B cell (primary cell): ENCODE results near the gene VSIG10L2. TPM values are rescaled to one million over a fixed set of nuclear protein-coding genes. Genes with fewer than 3 reads are reported as not detected.

Source experiments
- ATAC-seq: fragments of 200-7000 bp; cut with Tn5 transposase; one replicate; pipeline ENCODE4 v1.10.0; 2021; ENCODE audit warnings: low read depth, mild to moderate bottlenecking, moderate number of reproducible peaks, moderate library complexity
- CTCF ChIA-PET: fragments of 350-600 bp; sonication (Branson Sonifier 250); formaldehyde crosslinking; loops from one replicate; lab custom pipeline; 2021; ENCODE audit warnings: antibody characterized with exemption, inconsistent platforms; lab: Charles Lee
- POLR2A ChIA-PET: fragments of 350-600 bp; sonication (Branson Sonifier 250); formaldehyde crosslinking; loops from one replicate; lab custom pipeline; 2021; ENCODE audit warnings: antibody characterized with exemption; lab: Charles Lee
- DNase-seq: peaks from one replicate; pipeline ENCODE4 v3.0.0; 2013
- H2AFZ ChIP-seq: 2 replicates; pipeline ENCODE4 v1.6.1; 2012; ENCODE audit warnings: mild to moderate bottlenecking, low read depth, low read length; ENCODE audit not compliant: insufficient read depth, poor library complexity, severe bottlenecking
- H3K27ac ChIP-seq, 2 donors: 1 replicate in 1 of 2; 2 replicates in 1 of 2; pipeline ENCODE4 v1.5.1; 2012 to 2013; ENCODE audit warnings: low read length in 2 of 2, mild to moderate bottlenecking in 2 of 2, moderate library complexity in 1 of 2
- H3K27me3 ChIP-seq, 4 experiments: fragments of 200-600 bp in 1 of 4; sonication (generic) in 1 of 4; replicated peaks in 1 of 4; 1 replicate in 2 of 4; 2 replicates in 2 of 4; pipeline versions ENCODE4 v1.6.1 to v1.7.0; 2013 to 2016; ENCODE audit warnings: low read length in 3 of 4, mild to moderate bottlenecking in 2 of 4, mixed read lengths in 1 of 4, moderate library complexity in 1 of 4; ENCODE audit not compliant: insufficient read depth in 4 of 4, control insufficient read depth in 3 of 4; ENCODE audit errors: control extremely low read depth in 1 of 4
- H3K36me3 ChIP-seq, 2 experiments: replicated peaks in 1 of 2; 1 replicate in 1 of 2; 2 replicates in 1 of 2; pipeline versions ENCODE4 v1.6.1 to v1.7.1; 2013; ENCODE audit warnings: low read length in 1 of 2; ENCODE audit not compliant: insufficient read depth in 2 of 2, control insufficient read depth in 1 of 2; ENCODE audit errors: control extremely low read depth in 1 of 2, extremely low read depth in 1 of 2
- H3K4me1 ChIP-seq, 2 donors: fragments of 200-600 bp in 1 of 2; sonication (generic) in 1 of 2; 1 replicate in 1 of 2; 2 replicates in 1 of 2; pipeline versions ENCODE4 v1.5.1 to v1.6.1; 2013 to 2017; ENCODE audit warnings: low read length in 2 of 2; ENCODE audit not compliant: control insufficient read depth in 2 of 2, insufficient read depth in 2 of 2
- H3K4me2 ChIP-seq: replicated peaks from 2 replicates; pipeline ENCODE3; 2012; ENCODE audit warnings: mild to moderate bottlenecking, low read depth, low read length; ENCODE audit not compliant: poor library complexity, severe bottlenecking
- H3K4me3 ChIP-seq, 5 experiments: fragments of 200-600 bp in 1 of 5; sonication (generic) in 1 of 5; 1 replicate in 3 of 5; 2 replicates in 2 of 5; pipeline versions ENCODE4 v1.5.1 to v1.7.0; 2011 to 2016; ENCODE audit warnings: low read length in 4 of 5, mild to moderate bottlenecking in 4 of 5, low read depth in 2 of 5, control low read depth in 1 of 5, moderate library complexity in 1 of 5; ENCODE audit not compliant: insufficient read depth in 1 of 5; ENCODE audit errors: control extremely low read depth in 1 of 5, extremely low read depth in 1 of 5
- H3K79me2 ChIP-seq: fragments of 200-600 bp; sonication (generic); one replicate; pipeline ENCODE4 v1.6.0; 2016; ENCODE audit warnings: low read length; ENCODE audit not compliant: control insufficient read depth, insufficient read depth
- H3K9ac ChIP-seq: fragments of 200-600 bp; sonication (generic); 2 replicates; pipeline ENCODE4 v1.6.1; 2017; ENCODE audit warnings: mild to moderate bottlenecking, low read length, moderate library complexity
- H3K9me3 ChIP-seq, 3 donors: one replicate each; pipeline versions ENCODE4 v1.6.1 to v1.7.1; 2013; ENCODE audit warnings: low read length in 2 of 3; ENCODE audit not compliant: control insufficient read depth in 2 of 3, insufficient read depth in 1 of 3; ENCODE audit errors: control extremely low read depth in 1 of 3
- H4K20me1 ChIP-seq: 2 replicates; pipeline ENCODE4 v1.6.0; 2012; ENCODE audit warnings: mild to moderate bottlenecking, low read length; ENCODE audit not compliant: insufficient read depth, control insufficient read depth, poor library complexity, severe bottlenecking
- H3K27ac Mint-ChIP-seq: one replicate; pipeline ENCODE4 v1.8.0; 2021; ENCODE audit warnings: mixed read lengths
- H3K27me3 Mint-ChIP-seq: one replicate; pipeline ENCODE4 v1.8.0; 2021; ENCODE audit warnings: mixed read lengths
- H3K4me1 Mint-ChIP-seq: one replicate; pipeline ENCODE4 v1.8.0; 2021; ENCODE audit warnings: mixed read lengths
- H3K4me3 Mint-ChIP-seq: one replicate; pipeline ENCODE4 v1.8.0; 2021; ENCODE audit warnings: mixed read lengths
- H3K9me3 Mint-ChIP-seq: one replicate; pipeline ENCODE4 v1.8.0; 2022; ENCODE audit warnings: mixed read lengths; ENCODE audit not compliant: insufficient read depth
- CTCF ChIP-seq: fragments of 200-600 bp; IDR thresholded peaks from one replicate; pipeline ENCODE4 v1.8.0; 2022; ENCODE audit warnings: antibody characterized with exemption, mild to moderate bottlenecking
- EZH2 ChIP-seq: IDR thresholded peaks from 2 replicates; pipeline ENCODE4 v1.6.1; 2012; ENCODE audit warnings: borderline replicate concordance, low read depth, mild to moderate bottlenecking, moderate library complexity, low read length; ENCODE audit not compliant: insufficient read depth, poor library complexity, severe bottlenecking
- WGBS: methylation state at CpG from one replicate; pipeline ENCODE4 v1.1.5; 2013; ENCODE audit warnings: missing lambda C conversion rate; ENCODE audit not compliant: insufficient coverage; 5-methylcytosine and 5-hydroxymethylcytosine counted together
- intact Hi-C: fragments of 100-400 bp; cut with micrococcal nuclease; formaldehyde crosslinking; loops from one replicate; pipeline ENCODE4 v1.10.0; 2022
- polyA plus RNA-seq: library from polyadenylated mRNA; depleted of rRNA; stranded (reverse); fragments of >200 nt; gene quantifications from 2 replicates; pipeline ENCODE4 v1.2.3, GENCODE V29; 2012
- total RNA-seq, 2 donors: library from RNA; stranded (reverse); fragments of 120-200 nt in 1 of 2; gene quantifications; 1 replicate in 1 of 2; 2 replicates in 1 of 2; pipeline versions ENCODE4 v1.2.3 to v1.2.4, GENCODE V29; 2013 to 2022

VSIG10L2 gene
- total and polyA plus RNA-seq, 2 donors (not counting 1 experiment from before 2014, with no cell fraction given), result not detected

DNA sequence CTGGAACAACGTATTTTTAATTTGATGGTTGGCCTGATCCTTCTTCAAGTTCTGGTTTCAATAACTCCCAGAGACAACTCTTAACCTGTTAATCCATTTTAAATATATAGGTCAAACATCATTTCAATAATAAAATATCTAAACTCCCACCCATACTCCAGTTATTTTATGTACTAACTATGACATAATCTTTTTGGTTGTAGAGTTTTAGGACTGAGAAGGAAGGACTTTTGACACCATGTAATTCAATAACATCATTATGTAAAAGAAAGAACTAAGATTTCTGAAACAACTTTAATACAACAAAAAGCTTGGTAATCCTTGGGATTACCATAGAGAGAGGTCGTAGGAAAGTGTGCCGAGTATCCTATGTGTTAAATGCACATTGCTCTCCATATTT, 31.5 kb downstream of the VSIG10L2 start:
- ATAC-seq (no peak), DNase-seq (no peak)
- no CpG with 5 or more reads among the region's 3 CpGs for WGBS
- Histone ChIP-seq H3K79me2 (no peaks in the 10 kb centered on the region), H3K27me3 (no peaks in the 10 kb centered on the region), H2AFZ (no peak overlapping the region), H3K4me2 (no peak overlapping the region), H4K20me1 (no peaks in the 10 kb centered on the region), H3K4me1 (no peaks in the 10 kb centered on the region), H3K9me3 (no peaks in the 10 kb centered on the region), H3K9ac (no peak overlapping the region), H3K27ac (no peak overlapping the region), H3K4me3 (no peak overlapping the region), H3K36me3 (no peaks in the 10 kb centered on the region)
- Mint-ChIP-seq H3K4me3 (no peak overlapping the region), H3K9me3 (no peaks in the 10 kb centered on the region), H3K27me3 (peaks cover 10% of the 10 kb centered on the region), H3K27ac (no peak overlapping the region), H3K4me1 (no peaks in the 10 kb centered on the region)
- intact Hi-C loops, result no loop called here
- TF ChIP-seq EZH2 (no peak), CTCF (no peak)
- POLR2A ChIA-PET, result no interaction called here
- CTCF ChIA-PET, result no interaction called here

DNA sequence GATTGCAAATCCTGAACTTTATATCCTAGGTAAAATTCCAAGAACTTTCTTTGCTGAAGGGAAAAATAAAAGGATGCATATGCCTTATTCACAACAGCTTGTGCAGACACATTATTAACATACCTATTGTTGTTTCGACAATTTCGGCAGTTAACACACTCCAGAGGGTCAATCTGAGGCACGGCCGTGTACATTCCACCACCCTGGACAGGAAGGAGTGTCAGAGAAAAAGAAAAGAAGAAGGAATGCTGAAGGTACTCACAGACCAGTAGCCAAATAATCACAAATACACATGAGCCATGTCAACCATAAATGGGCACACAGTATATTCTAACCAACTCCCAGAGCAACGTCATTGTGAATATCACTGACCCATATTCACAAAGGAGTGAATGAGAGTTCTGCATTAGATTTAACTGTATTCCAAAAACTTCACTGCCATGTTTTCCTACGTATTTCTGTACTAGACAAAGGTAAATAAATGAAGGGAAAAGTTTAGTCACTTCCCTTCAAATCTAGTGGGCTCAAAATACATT, 32.4 kb downstream of the VSIG10L2 start:
- H2AFZ ChIP-seq, result no peak overlapping the region
- no peak overlapping the region for H3K27ac Mint-ChIP-seq
- no peaks in the 10 kb centered on the region for H3K9me3 Mint-ChIP-seq
- intact Hi-C loops, result no loop called here
- no peaks in the 10 kb centered on the region for H4K20me1 ChIP-seq
- no peaks in the 10 kb centered on the region for H3K36me3 ChIP-seq
- H3K4me3 Mint-ChIP-seq, result no peak overlapping the region
- no peak overlapping the region for H3K27ac ChIP-seq
- POLR2A ChIA-PET, result no interaction called here
- 67% methylated on average over 1 of the region's 6 CpGs for WGBS
- H3K4me1 ChIP-seq, result no peaks in the 10 kb centered on the region
- TF ChIP-seq CTCF (no peak), EZH2 (no peak)
- CTCF ChIA-PET, result no interaction called here
- H3K79me2 ChIP-seq, result no peaks in the 10 kb centered on the region
- ATAC-seq (no peak), DNase-seq (no peak)
- H3K9ac ChIP-seq, result no peak overlapping the region
- no peak overlapping the region for H3K4me3 ChIP-seq
- H3K9me3 ChIP-seq, result no peaks in the 10 kb centered on the region
- peaks cover 7% of the 10 kb centered on the region for H3K27me3 Mint-ChIP-seq
- no peak overlapping the region for H3K4me2 ChIP-seq
- H3K4me1 Mint-ChIP-seq, result no peaks in the 10 kb centered on the region
- no peaks in the 10 kb centered on the region for H3K27me3 ChIP-seq
